SK-N-MC (cell line): ENCODE data around the gene ITGB6.

Experiments used
- DNase-seq: peaks from one replicate; pipeline ENCODE4 v3.0.0-alpha.2; 2011; ENCODE audit warnings: low read depth, low spot score
- H3K27ac ChIP-seq: fragments of 200-600 bp; sonication (generic); 2 replicates; pipeline ENCODE4 v1.5.1; 2016; ENCODE audit warnings: mixed run types
- H3K36me3 ChIP-seq: fragments of 200-600 bp; sonication (generic); 2 replicates; pipeline ENCODE4 v1.6.1; 2017; ENCODE audit warnings: antibody characterized with exemption, low read length, mixed read lengths; ENCODE audit not compliant: insufficient read depth
- H3K4me3 ChIP-seq: fragments of 200-600 bp; sonication (generic); 2 replicates; pipeline ENCODE4 v1.5.1; 2016
- H3K9ac ChIP-seq: fragments of 200-600 bp; sonication (generic); 2 replicates; pipeline ENCODE4 v1.8.0; 2017; ENCODE audit warnings: mixed run types, mixed read lengths; ENCODE audit not compliant: insufficient read length
- H3K9me3 ChIP-seq: fragments of 200-600 bp; sonication (generic); 2 replicates; pipeline ENCODE4 v1.6.1; 2017; ENCODE audit warnings: low read depth, mild to moderate bottlenecking, antibody characterized with exemption, low read length, moderate library complexity, mixed read lengths
- EZH2 ChIP-seq: fragments of 200-600 bp; sonication (generic); IDR thresholded peaks from one replicate; pipeline ENCODE4 v1.6.1; 2017; ENCODE audit warnings: antibody characterized with exemption
- FOXP2 ChIP-seq: optimal IDR thresholded peaks from 2 replicates; pipeline ENCODE3; 2011; ENCODE audit warnings: mild to moderate bottlenecking, moderate library complexity; ENCODE audit not compliant: insufficient read depth; ENCODE audit errors: extremely low read length, control extremely low read depth
- POLR2AphosphoS5 ChIP-seq: IDR thresholded peaks from 2 replicates; pipeline ENCODE4 v1.6.1; 2012; ENCODE audit warnings: mild to moderate bottlenecking, low read depth, low read length, borderline replicate concordance

Gene ITGB6

GRCh38 chr2:160209516-160209856, 9.4 kb upstream of the ITGB6 start:
- no peaks in the 10 kb centered on the region for H3K9me3 ChIP-seq
- no peak overlapping the region for H3K4me3 ChIP-seq
- no peak overlapping the region for H3K27ac ChIP-seq
- no peak for TF ChIP-seq POLR2AphosphoS5
- no peak for TF ChIP-seq FOXP2
- no peak for TF ChIP-seq EZH2
- no peaks in the 10 kb centered on the region for H3K36me3 ChIP-seq
- no peak overlapping the region for H3K9ac ChIP-seq
- no peak for DNase-seq

GRCh38 chr2:160208655-160209515, 8.8 kb upstream of the ITGB6 start:
- no peak overlapping the region for H3K9ac ChIP-seq
- no peak for DNase-seq
- H3K36me3 ChIP-seq, result no peaks in the 10 kb centered on the region
- H3K9me3 ChIP-seq, result no peaks in the 10 kb centered on the region
- no peak for TF ChIP-seq POLR2AphosphoS5
- TF ChIP-seq EZH2, result no peak
- no peak for TF ChIP-seq FOXP2
- no peak overlapping the region for H3K27ac ChIP-seq
- no peak overlapping the region for H3K4me3 ChIP-seq

GRCh38 chr2:160207804-160208654, 8.0 kb upstream of the ITGB6 start:
- DNase-seq, result no peak

GRCh38 chr2:160207271-160207670, 7.2 kb upstream of the ITGB6 start:
- H3K36me3 ChIP-seq, result no peaks in the 10 kb centered on the region
- TF ChIP-seq POLR2AphosphoS5 (no peak), EZH2 (no peak), FOXP2 (no peak)
- H3K27ac ChIP-seq, result no peak overlapping the region
- no peak overlapping the region for H3K9ac ChIP-seq
- H3K9me3 ChIP-seq, result no peaks in the 10 kb centered on the region
- no peak overlapping the region for H3K4me3 ChIP-seq
- DNase-seq, result no peak

More at GRCh38 chr2:160207804-160208654, 8.0 kb upstream of the ITGB6 start:
- Histone ChIP-seq H3K9me3 (no peaks in the 10 kb centered on the region), H3K27ac (no peak overlapping the region), H3K36me3 (no peaks in the 10 kb centered on the region), H3K9ac (no peak overlapping the region), H3K4me3 (no peak overlapping the region)
- TF ChIP-seq FOXP2, result no peak
- TF ChIP-seq EZH2, result no peak
- TF ChIP-seq POLR2AphosphoS5, result no peak

- no peak for DNase-seq
- Histone ChIP-seq H3K27ac (no peak overlapping the region), H3K4me3 (no peak overlapping the region), H3K9me3 (no peaks in the 10 kb centered on the region), H3K36me3 (no peaks in the 10 kb centered on the region), H3K9ac (no peak overlapping the region)
- TF ChIP-seq EZH2 (no peak), FOXP2 (no peak), POLR2AphosphoS5 (no peak)
Measured at GRCh38 chr2:160206436-160206835, 6.4 kb upstream of the ITGB6 start.

GRCh38 chr2:160205505-160205904, 5.4 kb upstream of the ITGB6 start:
- TF ChIP-seq FOXP2, result no peak
- TF ChIP-seq POLR2AphosphoS5, result no peak
- DNase-seq, result no peak
- Histone ChIP-seq H3K27ac (no peak overlapping the region), H3K9me3 (no peaks in the 10 kb centered on the region), H3K9ac (no peak overlapping the region), H3K4me3 (no peak overlapping the region), H3K36me3 (no peaks in the 10 kb centered on the region)

GRCh38 chr2:160203422-160203821, 3.4 kb upstream of the ITGB6 start:
- Histone ChIP-seq H3K9ac (no peak overlapping the region), H3K36me3 (no peaks in the 10 kb centered on the region), H3K9me3 (no peaks in the 10 kb centered on the region), H3K27ac (no peak overlapping the region), H3K4me3 (no peak overlapping the region)
- no peak for TF ChIP-seq FOXP2
- TF ChIP-seq EZH2, result no peak
- TF ChIP-seq POLR2AphosphoS5, result no peak
- DNase-seq, result no peak

- Histone ChIP-seq H3K9ac (no peak overlapping the region), H3K9me3 (no peaks in the 10 kb centered on the region), H3K4me3 (no peak overlapping the region), H3K36me3 (no peaks in the 10 kb centered on the region), H3K27ac (no peak overlapping the region)
- no peak for DNase-seq
- TF ChIP-seq FOXP2 (no peak), EZH2 (no peak), POLR2AphosphoS5 (no peak)
Measured at GRCh38 chr2:160203007-160203406, 2.9 kb upstream of the ITGB6 start.
